NCI-H524 treated with DMSO at 0.1 percent for 48 hours (cell line): ENCODE measurements around the gene LECT2.

ENCODE experiments used
- DNase-seq: peaks from one replicate; lab custom pipeline; 2025; lab: John Stamatoyannopoulos, UW

The LECT2 gene

DNA sequence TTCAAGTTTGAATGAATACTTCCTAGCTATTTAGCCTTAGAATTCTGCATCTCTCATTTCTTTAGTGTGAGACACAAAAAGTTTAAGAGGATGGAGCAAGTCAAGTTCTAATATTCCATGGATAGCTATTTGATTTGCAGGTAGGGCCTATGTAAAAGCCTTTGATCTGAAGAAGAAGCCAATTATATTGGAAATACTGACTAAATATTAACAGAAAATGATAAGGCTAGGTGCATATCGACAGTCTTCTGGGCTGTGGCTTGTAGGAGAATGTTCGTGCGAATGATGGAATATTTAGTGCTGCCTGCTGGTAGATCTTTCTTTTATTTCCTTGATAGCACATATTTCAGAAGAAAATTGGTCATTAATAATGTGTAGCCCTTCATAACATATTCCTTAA is at the start of gene LECT2:
Gene LECT2 (minus strand): TSS at position 85 of the 400 bp plus-strand sequence. CDS start 150 bp downstream, outside the sequence.
- no peak for DNase-seq

DNA sequence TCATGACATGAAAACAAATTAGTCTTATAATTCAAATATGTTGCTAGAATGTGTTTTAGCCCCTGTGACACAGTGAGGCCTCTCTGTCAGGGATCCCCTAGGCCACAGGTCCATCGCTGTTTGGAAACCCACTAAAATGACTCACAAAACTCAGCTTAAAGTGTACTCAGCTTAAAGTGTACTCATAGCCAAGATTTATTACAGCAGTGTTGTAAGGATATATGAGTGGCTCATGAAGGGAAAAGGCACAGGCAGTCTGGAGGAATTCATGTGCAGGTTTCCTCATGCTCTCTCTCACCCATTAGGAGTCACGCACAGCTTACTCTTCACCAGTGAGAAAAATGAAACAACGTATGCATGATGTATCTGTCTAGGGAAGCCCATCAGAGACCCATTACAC is 49.7 kb upstream of the LECT2 start:
- DNase-seq, result no peak

DNA sequence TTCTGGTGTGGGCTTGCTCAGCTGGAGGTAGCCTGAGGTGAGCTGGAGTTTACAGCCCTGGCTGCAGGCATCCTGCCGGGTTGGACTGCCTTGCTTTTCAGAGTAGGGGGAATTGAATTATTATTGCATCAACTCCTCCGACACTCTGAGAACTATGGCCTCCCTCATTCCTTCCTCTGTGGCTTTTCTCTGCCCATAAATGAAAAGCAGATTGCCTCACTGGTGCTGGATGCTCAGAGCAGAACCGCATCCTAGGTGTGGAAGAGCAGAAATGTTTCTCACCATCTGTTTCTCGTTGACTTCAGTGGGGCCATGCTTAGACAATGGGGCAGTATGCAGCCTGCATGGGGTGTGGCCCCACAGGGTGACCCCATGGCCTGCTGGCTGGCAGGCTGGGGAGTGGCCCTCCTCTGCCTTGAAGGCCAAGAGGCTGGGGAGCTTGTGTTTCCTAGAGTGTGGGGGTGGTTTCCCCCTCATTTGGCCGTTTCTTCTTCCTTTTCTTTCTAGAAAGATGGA is 46.7 kb upstream of the LECT2 start:
- no peak for DNase-seq

DNA sequence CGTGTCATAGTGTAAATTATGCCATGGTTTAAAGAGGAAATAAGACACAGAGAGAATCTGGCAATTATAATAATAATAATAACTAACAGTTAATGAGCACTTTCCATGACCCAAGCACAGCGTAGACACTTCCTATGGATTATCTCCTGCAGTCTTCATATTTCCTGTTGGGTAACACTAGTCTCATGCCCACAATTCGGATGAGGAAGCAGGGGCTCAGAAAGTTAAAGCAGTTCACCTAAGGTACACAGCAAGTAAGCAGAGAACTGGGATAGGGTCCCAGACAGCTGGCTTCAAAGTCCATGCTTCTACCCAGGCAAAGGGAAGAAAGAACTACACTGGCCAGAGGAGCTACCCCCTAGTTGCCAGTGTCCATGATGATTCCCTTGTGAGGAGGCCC is 46.1 kb upstream of the LECT2 start:
- DNase-seq, result no peak

DNA sequence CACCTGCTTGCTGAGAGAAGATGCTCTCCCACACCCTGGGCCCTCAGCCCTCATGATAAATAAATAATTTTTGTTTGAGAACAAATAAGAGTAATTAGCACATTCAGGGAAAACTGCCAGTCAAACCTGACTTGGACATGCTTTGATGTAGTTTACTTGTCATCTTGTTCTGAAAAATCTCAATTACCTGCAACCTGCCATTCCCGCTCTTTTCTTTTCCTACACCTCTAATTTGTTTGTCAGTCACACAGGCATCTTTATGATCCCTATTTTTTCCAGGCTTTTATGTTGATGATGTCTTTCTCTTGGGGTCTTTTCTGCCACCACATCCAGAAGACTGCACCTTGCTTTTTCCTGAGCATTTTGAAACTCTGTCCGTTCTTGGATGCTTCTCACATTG is 45.4 kb upstream of the LECT2 start:
- no peak for DNase-seq

DNA sequence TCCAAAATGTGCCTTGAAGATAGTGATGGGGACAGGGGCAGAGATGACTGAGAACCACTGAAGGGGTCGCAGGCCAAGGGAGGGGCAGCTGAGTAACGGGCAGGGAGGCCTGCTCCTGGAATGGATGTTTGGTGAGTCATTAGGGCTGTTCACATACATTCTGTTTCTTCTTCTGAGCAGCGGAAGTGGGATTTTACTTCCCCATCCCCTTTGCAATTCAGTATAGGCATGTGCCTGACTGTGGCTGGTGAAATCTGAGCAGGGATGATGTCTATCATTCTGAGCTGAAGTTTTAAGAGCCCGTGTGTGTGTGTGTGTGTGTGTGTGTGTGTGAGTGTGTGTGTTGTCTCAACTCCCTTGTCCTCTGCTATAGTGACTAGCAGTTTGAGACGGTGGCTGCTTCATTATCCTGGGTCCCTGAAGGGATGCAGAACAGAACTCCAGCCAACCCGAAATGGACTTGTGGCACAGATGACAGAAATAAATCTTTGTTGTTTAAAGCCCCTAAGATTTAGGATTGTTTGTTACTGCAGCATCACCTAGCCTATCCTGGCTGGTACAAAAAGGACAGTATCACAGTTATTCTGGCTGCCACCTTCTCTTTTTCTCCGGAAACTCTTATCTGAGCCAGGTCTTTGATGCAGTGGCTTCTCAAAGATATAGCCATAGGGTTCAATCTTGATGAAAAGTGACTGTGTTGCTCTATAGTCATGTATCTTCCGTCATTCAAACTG is 44.8 kb upstream of the LECT2 start:
- DNase-seq, result no peak

DNA sequence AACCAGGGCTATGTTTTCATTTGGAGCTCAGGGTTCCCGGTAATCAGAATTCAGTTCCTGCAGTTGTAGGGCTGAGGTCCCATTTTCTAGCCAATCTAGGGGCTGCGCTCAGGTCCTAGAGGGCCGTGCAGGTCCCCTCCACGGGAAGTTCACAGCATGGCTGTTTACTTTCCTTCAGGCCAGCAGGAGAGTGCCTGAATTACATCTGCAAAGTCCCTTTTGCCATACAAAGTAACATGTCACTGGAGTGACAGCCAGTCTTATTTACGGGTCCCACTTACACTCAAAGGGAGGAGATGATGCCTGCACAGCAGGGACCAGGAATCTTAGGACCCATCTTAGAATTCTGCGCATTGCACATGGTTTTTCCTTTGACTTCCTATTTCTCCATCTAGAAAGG is 44.1 kb upstream of the LECT2 start:
- DNase-seq, result no peak

DNA sequence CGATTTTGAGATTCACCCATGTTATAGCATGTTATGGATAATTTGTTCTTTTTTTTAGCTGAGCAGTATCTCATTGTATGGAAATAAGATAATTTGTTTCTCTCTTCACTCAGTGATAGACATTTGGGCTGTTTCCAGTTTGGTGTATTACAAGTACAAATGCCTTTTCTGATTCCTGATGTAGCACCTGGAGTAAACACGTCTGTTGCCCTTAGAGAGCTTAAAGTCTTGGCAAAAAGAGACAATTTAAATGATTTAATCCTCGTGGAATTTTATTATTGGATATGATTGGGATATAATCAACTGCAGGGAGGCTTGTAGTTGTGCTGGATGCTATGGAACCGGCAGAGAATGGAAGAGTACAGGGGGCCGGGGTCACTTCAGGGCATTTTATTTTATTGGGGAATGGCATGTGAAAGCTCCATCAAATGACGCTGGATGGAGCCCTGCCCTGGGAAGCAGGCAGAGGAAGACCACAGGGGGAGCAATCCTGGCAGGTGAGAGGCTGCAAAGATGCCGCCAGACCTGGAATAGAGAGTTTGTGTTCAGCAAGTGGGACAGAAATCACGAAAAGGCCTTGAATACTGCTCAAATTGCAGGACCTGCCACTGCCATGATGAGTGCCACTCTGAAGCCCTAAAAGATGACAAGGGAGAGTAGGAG is 43.0 kb upstream of the LECT2 start:
- DNase-seq, result no peak

DNA sequence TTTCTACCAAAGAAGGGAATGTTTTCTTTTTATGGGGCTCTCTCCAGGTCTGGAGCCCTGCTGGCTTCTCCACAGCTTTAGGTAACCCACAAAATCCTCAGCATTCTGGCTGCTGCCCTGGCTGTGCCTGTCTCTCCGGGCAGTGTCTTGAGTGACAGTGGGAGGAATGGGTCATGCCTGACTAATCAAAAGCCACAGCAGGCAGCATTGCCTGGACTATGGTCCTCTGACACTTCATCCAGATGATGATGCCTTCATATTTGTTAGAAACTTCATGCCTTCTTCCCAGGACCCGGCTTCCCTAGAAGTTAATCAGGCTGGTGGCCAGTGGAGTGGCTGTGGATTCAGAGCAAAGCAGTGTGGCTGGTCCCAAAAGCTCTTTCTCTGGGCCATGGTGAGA is 41.8 kb upstream of the LECT2 start:
- no peak for DNase-seq

DNA sequence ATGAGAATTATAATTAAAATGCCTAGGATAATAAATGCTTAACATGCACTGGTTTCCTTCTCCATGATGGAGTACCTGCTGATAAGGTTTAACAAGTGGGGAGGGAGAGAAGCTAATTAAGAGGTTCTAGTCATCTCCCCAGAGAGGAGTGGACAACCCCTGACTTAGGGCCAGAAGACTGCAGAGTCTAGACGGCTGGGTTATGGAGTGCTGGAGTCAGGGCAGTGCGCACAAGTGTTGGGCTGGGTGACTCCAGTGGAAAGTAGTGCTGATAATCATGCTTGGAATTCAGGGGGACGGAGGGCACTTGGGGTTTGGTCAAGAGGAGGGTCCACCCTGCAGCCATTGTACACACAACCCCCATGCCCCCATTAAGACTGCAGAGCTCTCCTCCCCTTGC is 41.2 kb upstream of the LECT2 start:
- no peak for DNase-seq

DNA sequence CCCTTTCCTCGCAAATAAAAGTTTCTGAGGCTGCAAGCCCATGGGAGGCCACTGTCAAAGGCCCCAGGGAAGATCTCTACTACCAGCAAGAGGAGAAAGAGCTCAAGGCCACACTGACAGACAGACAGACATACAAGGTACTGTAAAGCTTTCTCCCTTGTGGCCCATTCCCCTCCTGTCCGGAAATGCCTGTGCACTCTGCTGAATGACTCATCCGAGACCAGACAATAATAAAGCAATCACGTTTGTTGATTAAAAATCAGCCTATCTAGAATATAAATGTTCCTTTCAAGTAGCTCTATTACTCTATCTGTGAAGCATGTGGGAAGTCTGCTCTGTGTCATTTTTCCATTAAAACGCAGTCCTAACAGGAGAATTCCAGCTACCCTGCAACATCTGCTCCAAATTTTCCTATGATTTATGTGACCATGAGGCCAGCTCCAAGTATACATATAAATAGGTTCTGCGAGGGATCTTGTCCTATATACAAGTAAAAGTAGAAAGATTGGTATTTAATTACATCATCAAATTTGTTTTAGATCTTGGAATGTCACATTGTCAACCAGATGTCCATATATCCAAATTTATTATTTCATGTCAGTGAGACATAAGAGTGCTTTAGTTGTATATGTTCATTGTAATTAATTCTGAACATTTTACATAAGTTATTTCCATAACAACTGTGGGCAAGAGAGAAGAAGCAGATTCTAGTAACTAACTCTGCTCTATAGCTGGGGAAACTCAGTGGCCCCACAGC is 39.3 kb upstream of the LECT2 start:
- no peak for DNase-seq

DNA sequence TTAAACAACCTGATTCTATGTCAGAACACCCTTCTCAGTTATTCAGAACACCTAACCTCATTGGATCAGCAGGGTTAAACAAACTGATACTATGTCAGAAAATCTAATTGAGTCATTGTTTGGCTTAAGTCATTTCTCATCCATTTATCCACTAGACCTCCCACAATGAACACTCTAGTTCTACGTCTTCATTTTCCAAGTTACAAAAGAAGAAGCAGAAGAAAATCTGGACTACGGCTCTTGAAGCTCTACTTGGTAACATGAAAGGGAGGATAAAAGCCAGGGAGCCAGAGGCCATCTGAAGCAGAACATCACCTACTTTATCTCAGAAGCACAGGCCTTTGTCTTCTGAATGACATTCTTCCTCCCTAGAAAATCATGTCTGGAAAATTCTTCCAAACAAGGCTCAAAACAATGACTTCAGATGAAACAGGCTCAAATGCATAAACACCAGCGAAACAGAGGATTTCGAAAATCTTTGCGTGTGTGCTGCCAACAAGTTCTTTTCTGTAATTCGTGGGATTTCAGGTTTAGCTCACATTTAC is 38.6 kb upstream of the LECT2 start:
- no peak for DNase-seq

DNA sequence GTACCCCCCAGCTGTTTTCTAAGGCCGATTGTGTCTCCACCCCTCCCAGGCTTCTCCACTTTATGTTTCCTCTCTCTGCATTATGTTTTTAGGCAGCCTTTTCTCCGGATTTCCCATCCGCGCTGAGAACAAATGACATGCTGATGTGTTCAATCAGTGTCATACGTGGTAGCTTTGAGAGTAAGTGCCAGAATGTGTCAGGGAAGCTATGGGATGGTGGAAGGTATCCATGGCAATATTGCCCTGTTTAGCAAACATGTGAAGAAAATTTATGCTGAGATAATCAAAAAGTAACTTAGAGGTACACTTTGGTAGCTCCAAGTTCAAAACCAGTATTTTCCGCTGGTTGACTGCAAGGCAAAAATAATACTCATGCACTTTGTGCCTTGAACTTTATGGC is 36.6 kb upstream of the LECT2 start:
- no peak for DNase-seq

DNA sequence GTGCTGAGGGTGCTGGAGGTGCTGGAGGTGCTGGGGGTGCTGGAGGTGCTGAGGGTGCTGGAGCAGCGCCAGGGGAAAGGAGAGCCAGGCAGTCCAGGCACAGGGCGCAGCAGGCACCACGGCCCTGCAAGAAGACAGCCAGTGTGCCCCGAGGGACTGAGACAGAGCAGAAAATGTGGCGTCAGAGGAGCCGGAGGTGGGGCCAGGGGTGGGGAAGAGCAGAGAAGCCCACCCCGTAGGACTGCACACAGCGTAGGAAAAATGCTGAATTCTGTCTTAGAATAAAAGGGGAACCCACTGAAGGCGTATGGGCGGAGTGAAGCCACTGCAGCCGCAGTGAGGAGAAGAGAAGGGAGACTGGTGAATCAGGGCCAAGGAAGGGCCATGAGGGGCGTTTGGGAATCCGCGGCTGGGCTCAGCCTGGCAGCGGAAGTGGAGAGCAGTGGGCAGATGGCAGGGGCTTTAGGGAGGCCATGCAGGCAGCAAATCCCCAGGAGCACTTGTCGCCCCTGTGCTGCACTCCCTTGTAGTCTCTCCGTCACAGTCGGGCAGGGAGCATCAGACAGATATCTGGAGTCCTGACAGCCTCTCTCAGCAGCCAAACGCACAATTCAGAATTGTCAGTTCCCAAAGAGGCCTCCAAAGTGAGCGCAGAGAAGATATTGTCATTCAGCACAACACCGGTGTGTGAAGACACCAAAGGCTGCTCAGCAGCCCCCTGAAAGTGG is 35.9 kb upstream of the LECT2 start:
- peak; percentile 45 for DNase-seq

DNA sequence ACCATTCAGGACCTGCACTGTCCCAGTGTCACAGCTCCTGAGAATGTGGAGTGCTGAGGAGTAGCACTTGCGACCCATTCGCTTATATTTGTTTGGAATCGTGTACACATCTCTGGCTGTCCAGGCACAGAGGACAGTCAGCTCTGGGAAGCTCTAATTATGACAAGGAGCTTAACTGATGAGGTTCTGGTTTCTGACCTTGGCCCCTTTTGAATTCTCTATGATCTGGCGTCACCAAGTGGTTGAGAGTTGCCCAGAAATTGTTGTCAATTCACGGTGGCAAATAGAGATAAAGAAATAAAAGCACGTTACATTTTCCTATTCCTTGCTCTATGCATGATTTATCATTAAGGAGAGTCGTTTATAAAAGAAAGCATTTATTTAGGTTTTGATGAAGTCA is 34.9 kb upstream of the LECT2 start:
- DNase-seq, result no peak

DNA sequence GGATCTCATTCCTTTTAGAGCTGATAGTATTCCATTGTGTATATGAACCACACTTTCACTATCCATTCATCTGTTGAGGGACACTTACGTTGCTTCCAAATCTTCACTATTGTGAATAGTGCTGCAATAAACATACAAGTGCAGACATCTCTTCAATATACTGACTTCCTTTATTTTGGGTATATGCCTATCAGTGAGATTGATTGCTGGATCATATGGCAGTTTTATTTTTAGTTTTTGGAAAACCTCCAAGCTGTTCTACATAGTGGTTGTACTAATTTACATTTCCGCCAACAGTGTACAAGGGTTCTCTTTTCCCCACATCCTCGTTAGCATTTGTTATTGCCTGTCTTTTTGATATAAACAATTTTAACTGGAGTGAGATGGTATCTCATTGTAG is 33.8 kb upstream of the LECT2 start:
- no peak for DNase-seq

DNA sequence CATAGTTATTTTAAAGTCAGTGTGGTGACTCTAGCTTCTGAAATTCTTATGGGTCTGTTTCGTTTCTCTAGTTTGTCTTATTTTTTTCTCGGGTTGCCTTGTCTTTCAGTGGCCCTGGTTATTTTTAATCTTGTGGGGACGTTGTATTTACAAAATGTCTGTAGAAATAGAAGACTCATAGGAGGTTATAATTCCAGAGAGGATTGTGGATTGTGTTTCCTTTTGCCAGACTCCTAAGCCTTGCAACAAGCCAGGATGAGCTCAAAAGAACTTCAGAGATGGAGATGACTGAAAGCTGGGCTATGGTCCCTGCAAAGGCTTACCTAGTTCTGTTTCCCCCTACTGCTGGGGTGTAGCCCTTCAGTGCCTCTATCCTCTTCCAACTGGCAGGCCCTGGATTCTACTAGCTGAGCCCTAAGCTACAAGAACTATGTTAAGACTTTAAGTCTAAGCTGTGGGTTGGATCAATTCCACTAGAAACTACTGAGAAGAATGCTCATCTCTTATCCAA is 32.2 kb upstream of the LECT2 start:
- DNase-seq, result no peak

DNA sequence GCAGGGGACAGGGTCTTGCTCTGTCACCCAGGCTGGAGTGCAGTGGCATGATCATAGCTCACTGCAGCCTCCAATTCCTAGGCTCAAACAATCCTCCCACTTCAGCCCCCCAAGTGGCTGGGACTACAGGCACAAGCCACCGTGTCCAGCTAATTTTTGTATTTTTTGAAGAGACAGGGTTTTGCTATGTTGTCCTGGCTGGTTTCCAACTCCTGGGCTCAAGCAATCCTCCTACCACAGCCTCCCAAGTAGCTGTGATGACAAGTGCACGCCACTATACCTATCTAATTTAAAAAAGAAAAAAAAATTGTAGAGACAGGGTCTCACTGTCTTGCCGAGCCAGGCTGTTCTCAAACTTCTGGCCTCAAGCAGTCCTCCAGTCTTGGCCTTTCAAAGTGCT is 31.6 kb upstream of the LECT2 start:
- no peak for DNase-seq

DNA sequence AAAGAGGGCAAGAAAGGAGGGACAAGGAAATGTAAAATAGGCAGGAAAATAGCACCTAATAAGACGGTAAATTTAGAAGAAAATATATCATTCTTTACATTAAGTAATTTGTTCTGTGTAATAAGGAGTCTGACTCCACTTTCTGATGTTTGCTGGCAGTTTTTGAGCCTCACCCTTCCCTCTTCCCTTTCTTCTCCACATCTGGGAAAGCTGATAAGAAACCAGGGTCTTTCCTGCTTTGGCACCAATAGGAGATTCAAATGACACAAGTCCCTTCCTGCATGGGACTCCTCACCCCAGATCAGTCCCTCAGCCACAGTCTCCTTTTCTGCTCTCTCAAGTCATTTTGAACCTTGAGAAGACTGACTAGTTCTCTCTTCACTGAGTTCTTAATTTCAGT is 31.2 kb upstream of the LECT2 start:
- DNase-seq, result no peak

DNA sequence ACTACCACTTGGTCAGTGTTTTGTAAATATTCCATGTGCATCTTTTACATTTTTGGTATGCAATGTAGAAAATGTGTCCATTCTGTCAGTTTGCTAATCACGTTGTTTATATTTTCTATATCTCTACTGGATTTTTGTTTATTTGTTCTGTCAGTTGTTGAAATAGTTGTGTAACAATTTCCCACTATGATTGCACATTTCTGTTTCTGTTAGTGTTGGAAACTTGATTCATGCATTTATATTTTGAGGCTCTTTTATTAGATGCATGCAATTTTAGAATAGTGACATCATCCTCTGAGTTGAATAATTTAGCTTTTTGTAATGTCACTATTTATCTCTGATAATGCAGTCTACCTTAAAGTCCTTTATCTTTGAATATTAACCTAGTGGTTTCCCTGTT is 25.8 kb upstream of the LECT2 start:
- DNase-seq, result no peak

DNA sequence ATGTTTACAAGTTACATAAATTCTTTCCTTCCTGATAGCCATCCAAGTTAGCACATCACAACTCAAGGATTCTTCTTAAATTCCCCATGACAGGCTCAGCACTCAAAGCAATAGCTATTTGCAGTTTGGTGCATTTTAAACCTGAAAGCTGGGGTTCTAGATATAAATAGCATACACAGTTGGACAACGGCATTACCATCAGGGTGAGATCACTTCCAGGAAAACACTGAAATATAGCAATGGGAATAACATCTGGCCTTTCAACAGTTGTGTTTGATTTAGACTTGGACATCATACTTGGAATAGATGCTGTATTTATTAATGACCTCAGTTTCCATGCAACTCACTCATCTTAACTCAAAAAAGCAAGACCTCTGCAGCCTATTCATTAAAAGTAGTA is 24.7 kb upstream of the LECT2 start:
- DNase-seq, result no peak

DNA sequence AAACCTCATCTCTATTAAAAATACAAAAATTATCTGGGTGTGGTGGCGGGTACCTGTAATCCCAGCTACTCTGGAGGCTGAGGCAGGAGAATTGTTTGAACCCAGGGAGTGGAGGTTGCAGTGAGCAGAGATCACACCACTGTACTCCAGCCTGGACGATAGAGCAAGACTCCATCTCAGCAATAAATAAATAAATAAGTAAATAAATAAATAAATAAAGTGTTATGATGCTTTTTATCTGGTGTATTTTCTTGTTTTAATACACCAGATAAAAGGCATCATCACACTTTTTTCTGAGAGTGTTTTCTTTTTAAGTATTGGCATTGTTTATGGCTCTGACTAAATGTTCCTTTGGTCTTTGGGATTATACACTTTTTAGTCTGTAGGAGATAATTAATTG is 24.2 kb upstream of the LECT2 start:
- no peak for DNase-seq
